Measurements from ENCODE around the gene LSS.

Gene LSS

GRCh38 chr21:46218906-46219590, 9.5 kb downstream of the LSS start:
- DNase-seq (ENCODE audit: low spot score), result no peak

- DNase-seq (ENCODE audit: low spot score), result no peak
These were observed 10.9 kb downstream of the LSS start for GRCh38 chr21:46217511-46218196.

- no peak for DNase-seq (ENCODE audit: low spot score)
These were observed 12.3 kb downstream of the LSS start for GRCh38 chr21:46216132-46216747.

GRCh38 chr21:46215436-46216131, 13.0 kb downstream of the LSS start:
- no peak for DNase-seq (ENCODE audit: low spot score)

GRCh38 chr21:46214478-46215340, 13.9 kb downstream of the LSS start:
- DNase-seq (ENCODE audit: low spot score), result no peak

- no peak for DNase-seq (ENCODE audit: low spot score)
These were observed 14.8 kb downstream of the LSS start for GRCh38 chr21:46213620-46214286.

GRCh38 chr21:46212721-46213484, 15.7 kb downstream of the LSS start:
- no peak for DNase-seq (ENCODE audit: low spot score)

GRCh38 chr21:46211786-46212720, 16.5 kb downstream of the LSS start:
- peak; percentile 19 for DNase-seq (ENCODE audit: low spot score)

GRCh38 chr21:46211376-46211775, 17.2 kb downstream of the LSS start:
- DNase-seq (ENCODE audit: low spot score), result no peak

GRCh38 chr21:46210378-46211136, 18.0 kb downstream of the LSS start:
- no peak for DNase-seq (ENCODE audit: low spot score)

GRCh38 chr21:46208761-46209721, 19.5 kb downstream of the LSS start:
- DNase-seq (ENCODE audit: low spot score), result no peak

GRCh38 chr21:46207920-46208591, 20.5 kb downstream of the LSS start:
- no peak for DNase-seq (ENCODE audit: low spot score)

- no peak for DNase-seq (ENCODE audit: low spot score)
These were observed 21.3 kb downstream of the LSS start for GRCh38 chr21:46207006-46207919.

GRCh38 chr21:46206163-46207005, 22.2 kb downstream of the LSS start:
- DNase-seq (ENCODE audit: low spot score), result no peak

- no peak for DNase-seq (ENCODE audit: low spot score)
These were observed 22.8 kb downstream of the LSS start for GRCh38 chr21:46205766-46206162.
